ENCODE data around the gene DICER1.
"Not testable (repeated sequence)": the region's sequence is repeated elsewhere in the genome, so short reads cannot be mapped to it uniquely, and the experiment has no call there.

The DICER1 gene

DNA sequence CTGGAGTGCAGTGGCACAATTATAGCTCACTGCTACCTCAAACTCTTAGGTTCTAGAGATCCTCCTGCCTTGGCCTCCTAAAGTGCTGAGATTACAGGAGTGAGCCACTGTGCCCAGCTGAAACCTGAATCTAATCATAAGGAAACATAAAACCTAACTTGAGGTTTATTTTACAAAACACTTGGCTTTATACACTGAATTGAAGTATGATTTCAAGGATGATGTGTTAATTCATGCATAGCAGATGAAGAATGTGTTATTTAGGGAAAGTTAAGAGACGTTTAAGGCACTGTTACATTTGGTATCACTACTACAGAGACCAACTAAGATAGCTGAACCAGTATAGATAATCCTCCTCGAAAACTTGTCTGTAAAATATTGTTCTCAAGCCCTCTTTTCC lies 6.4 kb downstream of the DICER1 start:
- no peak for DNase-seq (ENCODE audit: low spot score)

DNA sequence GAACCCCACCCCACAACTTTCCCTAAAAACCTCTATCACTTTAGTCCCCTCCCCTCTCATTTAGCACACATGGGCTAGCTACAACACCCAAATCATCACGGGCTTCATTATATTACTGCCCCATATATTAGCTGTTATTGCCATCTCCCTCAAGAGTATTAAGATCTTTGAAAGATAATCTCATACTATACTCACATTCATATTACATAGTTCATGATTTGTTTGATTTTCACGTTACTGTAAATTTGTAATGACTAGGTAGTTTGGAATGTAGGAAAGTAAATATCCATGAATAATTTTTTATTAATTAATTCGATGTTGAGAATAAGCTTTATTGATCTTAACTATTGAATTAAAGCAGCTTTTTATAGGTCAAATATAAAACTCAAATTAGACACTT lies 7.9 kb downstream of the DICER1 start:
- DNase-seq (ENCODE audit: low spot score) = no peak

DNA sequence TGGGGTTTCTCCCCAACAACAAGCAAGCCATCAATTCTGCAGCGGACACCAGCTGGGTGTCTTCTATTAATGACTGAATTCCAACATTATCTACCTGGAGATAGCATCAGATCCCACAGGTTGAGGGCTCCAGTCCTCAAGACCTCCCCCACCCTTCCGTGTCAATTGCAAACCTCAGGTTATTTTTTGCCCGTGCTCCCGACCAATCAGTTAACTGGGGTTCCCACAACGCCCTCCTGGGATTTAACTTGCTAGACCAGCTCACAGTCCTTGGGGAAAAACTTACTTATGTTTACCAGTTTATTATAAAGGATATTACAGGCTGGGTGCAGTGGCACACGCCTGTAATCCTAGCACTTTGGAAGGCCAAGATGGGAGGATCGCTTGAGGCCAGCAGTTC lies 9.7 kb downstream of the DICER1 start:
- DNase-seq (ENCODE audit: low spot score) = no peak

DNA sequence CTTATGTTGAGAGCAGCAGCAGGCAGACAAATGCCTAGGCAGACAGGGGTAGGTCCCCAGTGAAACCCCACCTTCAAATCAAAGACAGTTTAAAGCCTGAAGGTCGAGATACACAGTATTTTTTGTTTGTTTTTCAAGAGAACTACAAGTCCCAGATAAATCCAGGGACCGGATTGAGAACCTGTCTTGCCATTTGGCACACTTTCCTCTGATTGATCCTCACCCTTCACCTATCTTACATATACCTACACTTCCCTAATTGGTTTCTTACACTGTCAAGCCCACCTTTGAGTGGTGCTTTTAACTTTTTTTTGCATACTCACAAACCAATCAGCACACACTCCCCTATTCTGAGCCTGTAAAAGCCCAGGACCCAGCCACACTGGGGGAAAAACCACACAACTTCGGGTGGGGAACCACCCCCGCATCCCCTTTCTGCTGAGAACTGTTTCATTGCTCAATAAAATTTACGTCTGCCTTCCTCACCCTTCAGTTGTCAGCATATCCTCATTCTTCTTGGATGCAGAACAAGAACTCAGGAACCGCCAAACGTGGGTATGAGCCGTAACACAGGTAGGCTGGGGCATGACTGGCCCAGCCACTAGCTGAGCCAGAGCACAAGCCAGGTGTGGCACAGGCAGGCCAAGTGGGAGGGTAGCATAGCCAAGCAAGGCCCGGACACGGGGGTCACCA lies 11.1 kb downstream of the DICER1 start:
- no peak for DNase-seq (ENCODE audit: low spot score)

DNA sequence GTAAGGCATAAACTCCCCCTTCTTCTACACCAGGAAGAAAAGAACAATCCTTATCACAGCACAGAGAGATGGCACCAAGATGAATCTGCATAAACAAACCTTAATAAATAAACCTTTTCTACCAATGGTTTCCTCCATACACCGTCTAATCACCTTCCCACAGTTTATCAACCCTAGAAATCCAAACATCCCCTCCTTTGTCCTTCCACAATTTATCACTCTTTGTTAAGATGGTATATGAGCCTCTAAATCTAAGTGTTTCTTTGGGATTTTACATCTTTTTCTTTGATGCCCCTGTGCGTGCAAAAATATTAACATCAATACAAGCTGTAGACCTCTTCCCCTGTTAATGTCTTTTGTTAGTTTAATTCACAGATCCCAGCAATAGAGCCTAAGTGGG lies 12.5 kb downstream of the DICER1 start:
- DNase-seq (ENCODE audit: low spot score) = no peak

DNA sequence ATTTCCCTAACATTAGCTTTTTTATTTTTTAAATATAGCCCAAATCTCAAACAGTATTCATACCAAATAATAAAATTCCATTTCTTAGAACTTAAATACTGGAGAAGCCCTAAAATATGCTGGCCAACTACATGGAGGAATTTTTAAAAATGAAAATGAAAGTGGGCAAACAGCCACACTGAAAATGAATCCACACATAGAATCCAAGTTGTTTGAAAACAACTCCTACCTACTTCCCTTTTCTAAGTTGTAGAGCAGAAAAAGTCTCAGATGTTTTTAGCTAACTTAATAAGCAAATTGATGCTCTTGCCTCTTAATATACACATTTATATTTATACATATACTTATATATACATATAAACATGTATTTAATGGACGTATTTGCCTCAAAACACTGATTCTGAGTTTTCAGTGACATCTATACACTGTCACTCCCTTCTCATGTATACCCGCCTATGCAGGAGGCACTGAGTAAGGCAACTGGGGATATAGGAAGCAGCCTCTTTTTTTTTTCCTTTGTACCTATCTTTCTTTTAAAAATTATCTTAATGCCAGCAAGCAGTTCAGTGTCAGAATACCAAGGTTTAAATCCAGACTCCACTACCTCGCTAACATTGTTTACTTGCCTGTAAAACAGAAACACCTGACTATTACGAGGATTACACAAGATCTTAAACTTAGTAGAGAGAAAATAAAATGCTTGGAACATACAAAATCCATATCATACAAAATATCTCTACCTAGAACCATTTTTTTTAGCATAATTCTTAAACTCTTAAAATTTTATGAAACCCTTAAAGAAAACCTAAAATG lies 13.3 kb downstream of the DICER1 start:
- no peak for DNase-seq (ENCODE audit: low spot score)

DNA sequence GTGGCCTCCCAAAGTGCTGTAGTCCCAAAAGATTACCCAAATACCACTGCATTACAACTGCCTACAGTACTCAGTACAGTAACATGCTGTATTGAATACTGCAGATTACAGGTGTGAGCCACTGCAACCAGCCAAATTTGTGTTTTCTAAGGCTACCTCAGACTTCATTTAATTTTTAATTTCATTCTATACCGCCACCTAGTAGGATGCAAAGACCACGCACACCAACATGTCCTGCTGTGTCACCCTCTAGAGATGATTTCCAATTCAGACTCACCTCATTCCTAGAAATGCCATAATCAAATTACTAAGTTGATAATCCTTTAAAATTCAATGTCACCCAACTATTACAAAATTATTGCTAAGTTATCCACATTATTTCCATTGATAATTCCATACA lies 15.1 kb downstream of the DICER1 start:
- DNase-seq (ENCODE audit: low spot score) = no peak

DNA sequence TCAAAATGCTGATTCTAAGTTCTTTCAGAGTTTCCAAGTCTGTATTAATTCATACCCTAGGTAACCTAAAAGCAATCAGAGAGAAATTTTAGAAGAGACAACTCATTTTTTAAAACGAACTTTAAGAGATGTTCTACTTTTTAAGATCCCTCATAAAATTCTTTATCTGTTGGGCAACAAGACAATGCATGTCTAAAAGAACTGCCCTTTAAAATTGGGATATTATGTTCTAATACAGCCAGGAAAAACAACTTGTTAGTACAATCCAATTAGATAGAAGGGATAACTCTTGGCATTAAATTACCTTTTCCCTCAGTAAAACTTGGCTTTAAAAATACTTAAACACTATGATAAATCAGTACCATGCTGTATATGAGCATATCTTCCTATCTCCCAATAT lies 15.6 kb downstream of the DICER1 start:
- DNase-seq (ENCODE audit: low spot score) = no peak

DNA sequence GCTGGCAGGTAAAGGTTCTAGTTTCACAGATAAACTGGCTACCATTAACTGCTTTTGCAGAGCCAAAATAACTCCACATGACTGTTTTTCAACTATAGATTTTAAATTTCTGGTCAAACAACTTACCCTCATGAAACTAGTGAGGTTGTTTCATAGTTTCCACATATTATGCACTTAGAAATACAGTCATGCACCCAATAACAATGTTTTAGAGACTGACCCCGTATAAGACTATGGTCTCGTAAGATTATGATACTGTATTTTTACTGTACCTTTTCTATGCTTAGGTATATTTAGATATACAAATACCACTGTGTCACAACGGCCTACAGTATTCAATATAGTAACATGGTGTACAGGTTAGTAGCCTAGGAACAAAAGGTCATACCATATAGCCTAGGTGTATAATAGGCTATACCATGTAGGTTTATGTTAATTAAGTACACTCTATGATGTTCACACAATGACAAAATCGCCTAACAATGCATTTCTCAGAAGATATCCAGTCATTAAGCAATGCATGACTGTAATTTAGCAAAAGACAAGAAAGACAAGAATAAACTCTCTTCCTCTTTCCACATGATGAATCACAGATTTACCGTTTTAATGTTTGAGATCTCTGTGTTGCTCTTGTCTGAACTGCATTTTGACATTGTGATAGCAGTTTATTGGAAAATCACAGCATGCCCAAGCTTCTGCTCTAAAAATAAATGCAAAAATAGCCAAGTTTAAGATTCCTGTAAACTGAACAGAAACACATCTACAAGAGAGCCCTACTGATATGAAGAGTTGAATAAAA lies 17.1 kb downstream of the DICER1 start:
- DNase-seq (ENCODE audit: low spot score) = no peak

DNA sequence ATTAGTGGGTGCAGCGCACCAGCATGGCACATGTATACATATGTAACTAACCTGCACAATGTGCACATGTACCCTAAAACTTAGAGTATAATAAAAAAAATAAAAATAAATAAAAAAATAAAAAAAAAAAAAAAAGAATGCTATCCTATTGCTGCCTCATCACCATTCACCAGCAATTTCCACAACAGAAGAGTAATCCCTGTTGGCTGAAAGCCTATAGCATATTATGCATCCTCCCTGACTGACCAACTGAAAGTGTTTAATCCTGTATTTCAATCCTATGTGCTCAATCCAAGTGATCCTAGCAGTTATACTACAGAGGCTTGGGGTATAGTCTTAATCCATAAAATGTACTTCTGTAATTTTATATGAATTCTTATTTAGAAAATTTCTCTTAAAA lies 18.5 kb downstream of the DICER1 start:
- DNase-seq (ENCODE audit: low spot score) = no peak

DNA sequence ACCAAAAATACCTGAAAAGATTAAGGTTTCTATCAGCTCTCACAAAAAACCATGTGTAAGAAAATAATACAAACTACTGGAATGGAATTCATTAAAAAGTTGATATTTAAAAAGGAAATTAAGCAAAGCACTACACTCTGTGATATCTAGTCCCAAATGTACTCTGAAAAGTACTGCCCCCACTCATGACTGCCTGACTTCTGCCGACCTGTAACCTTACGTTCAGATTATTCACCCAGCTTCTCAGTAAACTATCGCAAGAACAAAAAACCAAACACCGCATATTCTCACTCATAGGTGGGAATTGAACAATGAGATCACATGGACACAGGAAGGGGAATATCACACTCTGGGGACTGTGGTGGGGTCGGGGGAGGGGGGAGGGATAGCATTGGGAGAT lies 18.9 kb downstream of the DICER1 start:
- not testable (repeated sequence) for DNase-seq (ENCODE audit: low spot score)

DNA sequence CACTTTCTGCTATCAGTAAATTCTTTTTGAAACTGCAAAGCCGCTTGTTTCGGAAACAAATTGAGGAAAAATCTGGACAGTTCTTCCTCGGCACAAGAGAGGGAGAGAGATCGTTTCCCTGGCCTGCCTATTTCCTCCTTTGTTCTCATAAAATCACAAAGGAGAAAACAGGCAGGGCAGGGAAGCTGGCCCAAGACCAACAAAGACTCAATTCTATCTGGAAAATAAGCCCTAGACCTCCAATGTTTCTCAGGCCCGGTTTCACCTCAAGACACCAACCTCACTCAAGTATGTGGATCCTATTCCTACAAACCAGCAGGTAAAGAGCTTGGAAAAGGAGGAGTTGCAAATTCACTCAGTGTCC lies 19.5 kb downstream of the DICER1 start:
- DNase-seq (ENCODE audit: low spot score) = no peak

DNA sequence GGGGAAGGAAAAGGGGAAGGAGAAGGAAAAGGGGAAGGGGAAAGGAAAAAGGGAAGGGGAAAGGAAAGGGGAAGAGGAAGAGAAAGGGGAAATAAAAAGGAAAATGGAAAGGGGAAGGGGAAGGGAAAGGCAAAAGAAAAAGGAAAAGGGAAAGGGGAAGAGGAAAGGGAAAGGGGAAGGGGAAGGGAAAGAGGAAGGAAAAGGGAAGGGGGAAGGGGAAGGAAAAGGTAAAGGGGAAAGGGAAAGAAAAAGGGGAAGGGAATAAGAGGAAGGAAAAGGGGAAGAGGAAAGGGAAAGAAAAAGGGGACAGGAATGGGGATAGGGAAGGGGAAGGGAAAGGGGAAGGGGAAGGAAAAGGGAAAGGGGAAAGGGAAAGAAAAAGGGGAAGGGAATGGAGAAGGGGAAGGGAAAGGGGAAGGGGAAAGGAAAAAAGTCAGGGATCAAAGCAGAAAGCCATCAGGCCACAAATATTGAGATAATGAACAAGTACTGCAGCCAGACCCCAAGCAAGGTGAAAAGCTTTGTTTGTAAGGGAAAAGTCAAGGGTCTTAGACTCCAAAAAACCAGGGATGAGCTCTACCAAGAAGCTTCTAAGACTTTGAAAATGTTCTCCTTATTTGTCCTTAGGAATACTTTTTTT lies 20.0 kb downstream of the DICER1 start:
- no peak for DNase-seq (ENCODE audit: low spot score)

DNA sequence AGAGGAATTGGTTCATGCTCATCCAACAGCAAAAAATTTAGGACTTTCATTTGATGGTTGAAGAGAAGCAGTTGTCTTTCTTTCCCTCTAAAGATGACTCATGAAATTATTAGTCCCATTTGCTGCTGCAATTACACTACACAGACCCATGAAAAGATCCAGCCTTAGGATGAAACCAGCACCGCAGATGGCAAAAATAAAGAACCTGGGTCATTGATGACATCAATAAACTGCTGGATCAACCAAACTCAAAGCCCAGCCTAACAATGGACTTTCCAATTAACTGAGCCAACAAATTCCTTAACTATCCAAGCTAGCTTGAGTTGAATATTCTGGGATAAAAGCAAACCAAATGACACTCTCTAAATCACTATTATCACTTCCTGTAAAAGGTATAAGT lies 20.7 kb downstream of the DICER1 start:
- no peak for DNase-seq (ENCODE audit: low spot score)

DNA sequence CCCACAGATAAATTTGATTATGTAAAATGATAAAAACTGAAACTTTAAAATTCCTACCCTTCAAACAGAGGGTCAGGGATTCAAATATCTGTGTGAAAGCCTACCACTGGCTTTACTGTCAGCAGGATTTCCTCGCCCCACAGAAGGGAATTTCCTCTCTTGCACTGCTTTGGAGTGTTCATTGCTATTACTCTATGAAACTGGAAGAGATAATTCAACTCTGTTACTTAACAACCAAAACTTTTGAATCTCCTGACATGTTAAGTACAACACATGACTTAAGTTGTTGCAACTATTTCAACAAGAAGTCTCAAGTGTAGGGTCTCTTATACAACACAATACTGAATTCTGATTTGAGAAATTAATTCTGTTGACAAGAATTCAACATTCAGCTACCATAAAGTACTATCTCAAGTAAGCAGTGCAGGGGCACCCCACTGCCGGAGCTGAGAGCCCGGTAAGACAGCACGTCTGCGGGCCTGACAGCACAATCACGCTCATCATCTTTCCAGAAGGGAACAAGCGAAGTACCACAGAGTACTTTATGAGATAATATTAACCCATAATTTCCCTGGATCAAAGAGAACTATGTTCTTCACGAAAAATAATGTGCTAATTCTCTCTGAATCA lies 22.9 kb downstream of the DICER1 start:
- no peak for DNase-seq (ENCODE audit: low spot score)

DNA sequence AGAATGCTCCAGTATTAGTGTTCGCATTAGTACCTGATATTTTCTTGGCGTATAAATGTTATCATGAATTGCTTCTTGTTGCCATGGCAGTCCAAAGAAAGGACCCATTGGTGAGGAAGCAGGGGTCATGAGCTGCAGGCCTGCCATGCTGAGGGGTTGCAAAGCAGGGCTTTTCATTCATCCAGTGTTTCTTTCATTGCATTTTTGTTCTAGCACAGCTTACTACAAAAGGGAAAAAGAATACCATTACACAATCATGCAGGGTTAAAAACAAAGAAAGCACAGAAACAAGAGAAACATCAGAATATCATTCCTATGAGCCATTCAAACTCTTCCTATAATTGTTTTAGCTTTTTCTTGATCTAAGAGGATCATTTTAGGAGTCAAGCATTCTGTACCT lies 24.0 kb downstream of the DICER1 start:
- no peak for DNase-seq (ENCODE audit: low spot score)

DNA sequence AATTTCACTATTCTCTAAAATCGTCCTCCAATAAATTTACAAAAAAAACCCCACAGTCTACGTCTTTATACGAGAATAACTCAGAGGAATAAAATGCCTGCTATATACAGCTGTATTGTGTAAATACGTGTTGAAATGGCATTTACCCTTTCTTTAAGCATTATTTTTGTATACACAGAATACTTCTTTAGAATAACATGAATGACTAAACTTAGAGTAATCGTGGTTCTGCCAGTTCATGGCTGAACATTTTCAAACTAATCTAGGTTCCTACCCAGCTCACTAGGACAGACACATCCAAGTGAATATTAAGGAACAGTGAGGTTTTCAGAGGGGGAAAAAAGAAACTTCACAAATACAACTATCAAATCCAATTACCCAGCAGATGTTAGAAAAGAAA lies 24.6 kb downstream of the DICER1 start:
- DNase-seq (ENCODE audit: low spot score) = no peak

DNA sequence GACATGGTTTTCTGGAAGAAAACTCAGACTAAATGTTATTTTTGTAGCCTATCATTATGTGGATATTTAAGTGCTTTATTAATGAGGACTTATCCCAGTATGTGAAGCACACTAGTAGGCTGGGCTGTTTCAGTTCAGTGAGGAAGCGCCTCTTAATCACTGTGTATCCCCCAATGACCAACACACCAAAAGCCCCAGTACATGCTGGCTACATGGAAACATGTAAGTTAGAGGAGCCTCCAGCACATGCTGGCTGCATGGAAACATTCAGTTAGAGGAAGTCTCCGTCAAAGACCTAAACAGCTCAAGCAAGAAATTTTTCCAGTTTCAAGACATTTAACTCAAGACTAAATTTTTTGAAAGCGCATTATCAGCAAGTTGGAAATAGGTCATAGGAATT lies 26.8 kb downstream of the DICER1 start:
- no peak for DNase-seq (ENCODE audit: low spot score)

DNA sequence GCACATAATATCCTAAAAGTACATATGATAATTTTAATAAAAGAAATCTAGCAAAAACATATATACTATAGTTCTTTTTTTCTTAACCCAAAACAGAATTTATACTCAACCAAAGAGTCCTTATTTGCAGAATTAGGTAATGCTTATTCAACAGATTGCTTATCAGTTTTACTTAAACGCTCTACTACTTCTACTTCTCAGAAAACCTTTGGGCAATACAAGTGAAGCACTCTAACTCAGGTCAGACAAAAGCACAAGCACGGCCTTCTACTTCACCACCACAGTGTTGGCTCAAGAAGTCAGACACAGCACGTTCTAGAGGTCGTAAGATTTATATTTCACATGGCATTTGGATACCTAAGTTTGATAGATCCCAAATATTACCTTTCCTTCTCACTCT lies 29.2 kb downstream of the DICER1 start:
- no peak for DNase-seq (ENCODE audit: low spot score)

DNA sequence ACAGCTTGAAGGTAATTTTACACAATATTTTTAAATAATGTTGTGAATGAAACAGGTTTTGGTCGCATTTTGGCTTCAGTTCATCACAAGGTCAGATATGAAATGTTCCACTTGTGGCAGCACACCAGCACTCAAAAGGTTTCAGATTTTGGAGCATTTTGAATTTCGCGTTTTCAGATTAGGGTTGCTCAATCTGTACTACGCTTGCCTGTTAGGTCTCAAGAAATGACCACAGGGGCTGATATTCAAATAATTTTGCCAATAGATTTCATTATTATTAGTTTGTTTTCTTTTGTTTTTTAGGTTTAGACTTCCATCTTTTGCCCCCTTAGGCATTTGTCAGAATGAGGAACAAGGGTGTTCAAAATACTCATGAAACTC lies 29.8 kb downstream of the DICER1 start:
- DNase-seq (ENCODE audit: low spot score) = no peak

DNA sequence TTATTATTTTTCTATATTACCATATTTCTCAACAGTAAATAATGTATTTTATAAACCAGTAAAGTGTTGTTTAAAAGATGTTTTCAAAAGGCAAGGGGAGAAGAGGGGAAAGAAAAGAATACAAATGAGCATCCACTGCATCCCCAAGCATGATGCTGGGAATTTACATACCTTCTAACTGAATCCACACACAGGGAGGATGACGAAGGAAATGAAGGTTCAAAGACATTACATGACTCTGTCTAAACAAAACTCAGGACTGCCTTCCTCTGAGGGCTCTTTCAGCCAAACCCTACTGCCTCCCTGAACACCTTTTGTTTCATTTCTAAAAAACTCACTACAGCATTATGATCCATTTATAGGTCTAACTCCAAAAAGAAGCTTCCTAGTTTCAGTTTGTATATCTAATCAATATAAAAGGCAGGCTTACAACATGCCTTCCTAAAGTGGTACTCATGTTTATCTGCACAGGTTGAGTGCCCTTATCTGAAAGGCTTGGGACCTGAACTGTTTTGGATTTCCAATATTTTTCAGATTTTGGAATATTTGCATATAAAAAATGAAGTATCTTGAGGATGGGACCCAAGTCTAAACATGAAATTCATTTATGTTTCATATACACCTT lies 30.3 kb downstream of the DICER1 start:
- peak; percentile 16 for DNase-seq (ENCODE audit: low spot score)

DNA sequence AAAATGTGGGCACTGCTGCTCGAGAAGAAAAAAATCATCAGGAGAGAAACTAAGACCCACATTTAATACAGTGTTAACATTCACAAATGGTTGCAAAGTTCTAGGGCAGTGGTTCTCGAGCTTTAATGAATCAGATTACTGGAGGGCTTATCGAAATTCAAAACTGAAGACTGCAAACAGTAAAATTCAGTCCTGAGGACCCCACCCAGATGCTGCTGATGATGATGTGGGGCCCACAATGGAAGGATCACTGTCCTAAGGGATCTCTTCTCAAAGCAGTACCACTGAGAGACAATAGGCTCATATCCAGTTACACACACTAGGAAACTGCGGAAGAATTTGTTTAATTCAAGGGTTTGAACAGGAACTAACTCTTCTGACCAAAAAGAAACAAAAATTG lies 31.4 kb downstream of the DICER1 start:
- DNase-seq (ENCODE audit: low spot score) = no peak
